Measurements from ENCODE around the gene DUSP6.

- TF ChIP-seq POLR2A (IDR thresholded peaks at IDR 0.05): no peak
- TF ChIP-seq CTCF (IDR thresholded peaks at IDR 0.05): peak in 2 of 6 experiments; percentile 37 to 41
These were observed 3.2 kb upstream of the DUSP6 start for GRCh38 chr12:89355243-89356068.

Measured in Peyer's patch (tissue), 4 donors.